Panc1 (cell line): Measurements from ENCODE around the gene UBE2N. TPM values are rescaled to one million over a fixed set of nuclear protein-coding genes. Genes with fewer than 3 reads are reported as not detected.

ENCODE experiments used
- ATAC-seq: fragments of 200-7000 bp; cut with Tn5 transposase; 2 replicates; pipeline ENCODE4 v1.9.1; 2020; ENCODE audit warnings: mild to moderate bottlenecking, moderate library complexity
- BruUV-seq: library from RNA; stranded (reverse); fragments of 400-500 nt; replicated peaks from 2 replicates; lab custom pipeline; 2021; lab: Mats Ljungman, UMichigan
- CTCF ChIA-PET: fragments of 300-600 bp; sonication (Branson Sonifier 250); formaldehyde crosslinking; loops from one replicate; lab custom pipeline; 2022; ENCODE audit warnings: antibody characterized with exemption; lab: Charles Lee
- POLR2A ChIA-PET: fragments of 300-600 bp; sonication (Branson Sonifier 250); formaldehyde crosslinking; loops from one replicate; lab custom pipeline; 2022; ENCODE audit warnings: antibody characterized with exemption; lab: Charles Lee
- DNase-seq: peaks from one replicate; pipeline ENCODE4 v3.0.0-alpha.2; 2010; ENCODE audit warnings: low read depth, low spot score
- H3K27ac ChIP-seq: 2 replicates; pipeline ENCODE4 v1.5.1; 2011; ENCODE audit warnings: mild to moderate bottlenecking, low read length, inconsistent platforms
- H3K27me3 ChIP-seq: fragments of 200-500 bp; sonication (Bioruptor generic); 2 replicates; pipeline ENCODE4 v1.6.0; 2014; ENCODE audit warnings: low read length, inconsistent platforms; ENCODE audit not compliant: control insufficient read depth, insufficient read depth
- H3K36me3 ChIP-seq: fragments of 200-500 bp; sonication (Bioruptor generic); 2 replicates; pipeline ENCODE4 v1.5.1; 2014; ENCODE audit warnings: inconsistent platforms, mild to moderate bottlenecking, low read length, moderate library complexity; ENCODE audit not compliant: control insufficient read depth, insufficient read depth
- H3K4me1 ChIP-seq: 2 replicates; pipeline ENCODE4 v1.5.1; 2011; ENCODE audit warnings: inconsistent platforms, mild to moderate bottlenecking, low read length, moderate library complexity; ENCODE audit not compliant: control insufficient read depth, insufficient read depth
- H3K4me3 ChIP-seq, 2 experiments: 2 replicates each; pipeline ENCODE4 v1.5.1; 2011 to 2012; ENCODE audit warnings: low read depth in 2 of 2, low read length in 2 of 2, mild to moderate bottlenecking in 2 of 2, inconsistent platforms in 1 of 2, moderate library complexity in 1 of 2
- H3K9me3 ChIP-seq: fragments of 200-500 bp; sonication (Bioruptor generic); 2 replicates; pipeline ENCODE4 v1.5.1; 2014; ENCODE audit warnings: low read depth, mild to moderate bottlenecking, inconsistent platforms, low read length, moderate library complexity; ENCODE audit not compliant: control insufficient read depth, insufficient read depth
- POLR2AphosphoS5 ChIP-seq: IDR thresholded peaks from 2 replicates; pipeline ENCODE4 v1.6.1; 2012; ENCODE audit warnings: mild to moderate bottlenecking, low read depth, low read length, moderate library complexity
- SIN3A ChIP-seq: IDR thresholded peaks from 2 replicates; pipeline ENCODE4 v1.6.1; 2012; ENCODE audit warnings: low read depth, mild to moderate bottlenecking, low read length, moderate library complexity, borderline replicate concordance; ENCODE audit not compliant: insufficient read depth
- TCF7L2 ChIP-seq: IDR thresholded peaks from 2 replicates; pipeline ENCODE4 v1.6.1; 2011; ENCODE audit warnings: mild to moderate bottlenecking, low read depth, low read length, inconsistent platforms
- in situ Hi-C: cut with HindIII; loops from 2 replicates; pipeline ENCODE4 v1.10.0; 2016; ENCODE audit warnings: low sequenced_read_pairs, low pct_unique_long_range_greater_than_20kb
- intact Hi-C: fragments of 100-400 bp; cut with micrococcal nuclease; formaldehyde crosslinking; loops from one replicate; pipeline ENCODE4 v1.10.0; 2022; ENCODE audit not compliant: unreplicated experiment
- total RNA-seq: library from RNA; stranded (reverse); gene quantifications from one replicate; pipeline ENCODE4 v1.2.1, GENCODE V29; 2021; ENCODE audit not compliant: unreplicated experiment
- TF ChIP-seq, protein P1 (sequence below): fragments of 450-650 bp; IDR thresholded peaks from 2 replicates; pipeline ENCODE4 v1.5.1; 2017; ENCODE audit warnings: mild to moderate bottlenecking
- TF ChIP-seq, protein P2 (sequence below), 2 experiments: IDR thresholded peaks; 2 replicates each; pipeline ENCODE4 v1.6.1; 2011 to 2012; ENCODE audit warnings: low read depth in 2 of 2, control low read depth in 1 of 2, low read length in 1 of 2, mild to moderate bottlenecking in 1 of 2, moderate library complexity in 1 of 2; ENCODE audit not compliant: insufficient read depth in 1 of 2

The UBE2N gene
- total RNA-seq, 1 experiment from 2014 or later, result 150 TPM

DNA sequence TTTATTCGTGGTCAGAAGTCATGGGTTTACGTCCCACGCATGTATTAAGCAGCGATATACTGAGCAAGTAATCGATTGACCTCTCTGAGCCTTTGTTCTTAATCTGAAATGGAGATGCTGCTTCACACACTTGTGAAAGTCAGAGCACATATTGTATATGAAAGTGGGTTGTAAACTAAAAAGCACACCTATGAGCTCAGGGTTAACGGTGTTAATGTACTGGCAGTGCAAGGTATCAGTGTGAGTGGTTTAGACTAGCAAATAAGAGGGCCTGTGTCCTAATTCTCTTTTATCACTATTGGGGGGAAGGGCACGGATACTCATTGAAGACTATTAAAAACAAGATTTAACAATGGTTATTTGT is 26.2 kb upstream of the UBE2N start:
- POLR2A ChIA-PET, result no interaction called here
- ATAC-seq, result 0 out of 2 replicates have a peak, but pooled peaks have one; percentile 2
- no TSS peak for BruUV-seq

DNA sequence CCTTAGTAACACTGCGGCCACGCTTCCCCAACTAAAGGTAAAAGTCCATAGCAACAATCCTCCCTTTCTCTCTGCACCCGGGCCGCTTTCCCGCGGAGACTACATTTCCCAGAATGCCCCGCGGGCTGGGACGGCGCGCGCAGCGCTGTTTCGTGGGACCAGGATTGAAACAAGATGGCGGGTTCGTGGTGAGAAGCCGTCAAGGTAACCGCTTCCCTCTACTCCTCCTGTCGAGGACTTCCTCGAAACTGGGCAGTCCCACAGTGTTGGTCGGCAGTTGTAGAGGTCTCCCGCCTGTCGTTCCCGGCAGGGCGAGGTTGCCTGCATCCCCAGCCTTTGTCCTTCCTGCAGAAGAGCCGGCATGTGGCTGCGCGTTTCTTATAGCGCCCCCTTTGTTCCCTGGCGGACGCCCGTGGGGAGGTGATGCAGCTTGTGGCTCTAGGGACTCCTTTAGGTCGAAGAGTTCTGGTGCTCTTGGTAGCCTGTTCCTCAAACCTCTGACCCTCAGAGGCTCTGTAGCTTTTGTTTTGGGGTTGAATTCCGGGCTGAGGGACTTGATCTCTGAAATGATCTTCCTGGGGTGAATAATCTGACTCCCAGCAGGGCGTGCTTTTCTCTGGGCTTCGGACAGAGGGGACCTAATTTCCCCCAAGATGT is 25.7 kb upstream of the UBE2N start, which contains the start of gene MRPL42:
TSS of gene MRPL42 (plus strand) at position 164 of the 657 bp plus-strand sequence. CDS start 1,772 bp downstream, outside the sequence.
- TF ChIP-seq POLR2AphosphoS5 (peak; percentile 84), SIN3A (no peak), TCF7L2 (peak; percentile 42; the same call in 1 of the 2 replicates)
- TF ChIP-seq, protein P1, sequence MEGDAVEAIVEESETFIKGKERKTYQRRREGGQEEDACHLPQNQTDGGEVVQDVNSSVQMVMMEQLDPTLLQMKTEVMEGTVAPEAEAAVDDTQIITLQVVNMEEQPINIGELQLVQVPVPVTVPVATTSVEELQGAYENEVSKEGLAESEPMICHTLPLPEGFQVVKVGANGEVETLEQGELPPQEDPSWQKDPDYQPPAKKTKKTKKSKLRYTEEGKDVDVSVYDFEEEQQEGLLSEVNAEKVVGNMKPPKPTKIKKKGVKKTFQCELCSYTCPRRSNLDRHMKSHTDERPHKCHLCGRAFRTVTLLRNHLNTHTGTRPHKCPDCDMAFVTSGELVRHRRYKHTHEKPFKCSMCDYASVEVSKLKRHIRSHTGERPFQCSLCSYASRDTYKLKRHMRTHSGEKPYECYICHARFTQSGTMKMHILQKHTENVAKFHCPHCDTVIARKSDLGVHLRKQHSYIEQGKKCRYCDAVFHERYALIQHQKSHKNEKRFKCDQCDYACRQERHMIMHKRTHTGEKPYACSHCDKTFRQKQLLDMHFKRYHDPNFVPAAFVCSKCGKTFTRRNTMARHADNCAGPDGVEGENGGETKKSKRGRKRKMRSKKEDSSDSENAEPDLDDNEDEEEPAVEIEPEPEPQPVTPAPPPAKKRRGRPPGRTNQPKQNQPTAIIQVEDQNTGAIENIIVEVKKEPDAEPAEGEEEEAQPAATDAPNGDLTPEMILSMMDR, result peak; percentile 90
- Histone ChIP-seq H3K27ac (peak within 1 kb of the TSS; percentile 97), H3K27me3 (no peaks in the 10 kb centered on the region), H3K9me3 (no peaks in the 10 kb centered on the region), H3K4me1 (peaks cover 10% of the 10 kb centered on the region), H3K4me3 (peak within 1 kb of the TSS; percentile 80 to 96), H3K36me3 (peaks cover 12% of the 10 kb centered on the region)
- in situ Hi-C loops (no loop called here), intact Hi-C loops (no loop called here)
- CTCF ChIA-PET, result interaction anchor here (0.6 kb wide), 1 partner anchor 80 kb away, joined by 3 read pairs; no protein-coding TSS in a partner anchor
- ATAC-seq (peak; percentile 96), DNase-seq (peak; percentile 70)
- no TSS peak for BruUV-seq
- POLR2A ChIA-PET, result interaction anchor here (0.6 kb wide), 1 partner anchor 416 kb away, joined by 6 read pairs; no protein-coding TSS in a partner anchor

More for the DNA sequence above, 26.2 kb upstream of the UBE2N start:
- Histone ChIP-seq H3K36me3 (peaks cover 15% of the 10 kb centered on the region), H3K27ac (peak overlapping the region; percentile 97), H3K27me3 (no peaks in the 10 kb centered on the region), H3K9me3 (no peaks in the 10 kb centered on the region), H3K4me3 (peak overlapping the region; percentile 80 to 96), H3K4me1 (peaks cover 10% of the 10 kb centered on the region)
- DNase-seq, result no peak
- intact Hi-C loops, result no loop called here
- CTCF ChIA-PET, result no interaction called here
- TF ChIP-seq POLR2AphosphoS5 (no peak), TCF7L2 (no peak), SIN3A (no peak)
- TF ChIP-seq, protein P2, sequence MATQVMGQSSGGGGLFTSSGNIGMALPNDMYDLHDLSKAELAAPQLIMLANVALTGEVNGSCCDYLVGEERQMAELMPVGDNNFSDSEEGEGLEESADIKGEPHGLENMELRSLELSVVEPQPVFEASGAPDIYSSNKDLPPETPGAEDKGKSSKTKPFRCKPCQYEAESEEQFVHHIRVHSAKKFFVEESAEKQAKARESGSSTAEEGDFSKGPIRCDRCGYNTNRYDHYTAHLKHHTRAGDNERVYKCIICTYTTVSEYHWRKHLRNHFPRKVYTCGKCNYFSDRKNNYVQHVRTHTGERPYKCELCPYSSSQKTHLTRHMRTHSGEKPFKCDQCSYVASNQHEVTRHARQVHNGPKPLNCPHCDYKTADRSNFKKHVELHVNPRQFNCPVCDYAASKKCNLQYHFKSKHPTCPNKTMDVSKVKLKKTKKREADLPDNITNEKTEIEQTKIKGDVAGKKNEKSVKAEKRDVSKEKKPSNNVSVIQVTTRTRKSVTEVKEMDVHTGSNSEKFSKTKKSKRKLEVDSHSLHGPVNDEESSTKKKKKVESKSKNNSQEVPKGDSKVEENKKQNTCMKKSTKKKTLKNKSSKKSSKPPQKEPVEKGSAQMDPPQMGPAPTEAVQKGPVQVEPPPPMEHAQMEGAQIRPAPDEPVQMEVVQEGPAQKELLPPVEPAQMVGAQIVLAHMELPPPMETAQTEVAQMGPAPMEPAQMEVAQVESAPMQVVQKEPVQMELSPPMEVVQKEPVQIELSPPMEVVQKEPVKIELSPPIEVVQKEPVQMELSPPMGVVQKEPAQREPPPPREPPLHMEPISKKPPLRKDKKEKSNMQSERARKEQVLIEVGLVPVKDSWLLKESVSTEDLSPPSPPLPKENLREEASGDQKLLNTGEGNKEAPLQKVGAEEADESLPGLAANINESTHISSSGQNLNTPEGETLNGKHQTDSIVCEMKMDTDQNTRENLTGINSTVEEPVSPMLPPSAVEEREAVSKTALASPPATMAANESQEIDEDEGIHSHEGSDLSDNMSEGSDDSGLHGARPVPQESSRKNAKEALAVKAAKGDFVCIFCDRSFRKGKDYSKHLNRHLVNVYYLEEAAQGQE (IDR thresholded peaks at IDR 0.05; ENCODE audit: insufficient read depth in 1 of 2, low read depth in 2 of 2, low read length in 1 of 2), result no peak
- TF ChIP-seq, protein P1, result no peak
- in situ Hi-C loops, result no loop called here
